AG20443 (cell line): ENCODE results near the gene CSTPP1.
"Not testable (repeated sequence)": the region's sequence is repeated elsewhere in the genome, so short reads cannot be mapped to it uniquely, and the experiment has no call there.

Experiments
- DNase-seq: peaks from one replicate; pipeline ENCODE4 v3.0.0; 2012; ENCODE audit warnings: low spot score, mixed read lengths

Gene CSTPP1

GRCh38 chr11:47181271-47181670 is 244.7 kb downstream of the CSTPP1 start:
- no peak for DNase-seq

GRCh38 chr11:47182380-47182779 is 245.8 kb downstream of the CSTPP1 start:
- no peak for DNase-seq

- DNase-seq, result no peak
These were observed 246.7 kb downstream of the CSTPP1 start for GRCh38 chr11:47183031-47183856.

GRCh38 chr11:47183969-47184368 is 247.4 kb downstream of the CSTPP1 start:
- no peak for DNase-seq

- no peak for DNase-seq
These were observed 248.2 kb downstream of the CSTPP1 start for GRCh38 chr11:47184711-47185304.

GRCh38 chr11:47185305-47186075 is 248.9 kb downstream of the CSTPP1 start:
- peak; percentile 56 for DNase-seq

- DNase-seq, result peak; percentile 78
These were observed 249.6 kb downstream of the CSTPP1 start, which contains the start of gene PACSIN3 for GRCh38 chr11:47186076-47186699. TSS of gene PACSIN3 (minus strand) at chr11:47186434. CDS start at chr11:47182727, 3,707 bp downstream.

- peak; percentile 40 for DNase-seq
These were observed 250.4 kb downstream of the CSTPP1 start for GRCh38 chr11:47186700-47187695.

GRCh38 chr11:47187723-47188122 is 251.2 kb downstream of the CSTPP1 start:
- DNase-seq, result no peak

GRCh38 chr11:47188259-47188658 is 251.7 kb downstream of the CSTPP1 start:
- no peak for DNase-seq

GRCh38 chr11:47189100-47189834 is 252.7 kb downstream of the CSTPP1 start:
- peak; percentile 49 for DNase-seq

GRCh38 chr11:47191137-47191536 is 254.6 kb downstream of the CSTPP1 start:
- not testable (repeated sequence) for DNase-seq

- no peak for DNase-seq
These were observed 255.6 kb downstream of the CSTPP1 start for GRCh38 chr11:47192111-47192510.

GRCh38 chr11:47198161-47198560 is 261.6 kb downstream of the CSTPP1 start:
- not testable (repeated sequence) for DNase-seq

- DNase-seq, result no peak
These were observed 264.5 kb downstream of the CSTPP1 start for GRCh38 chr11:47201015-47201414.

GRCh38 chr11:47202576-47202975 is 266.0 kb downstream of the CSTPP1 start:
- no peak for DNase-seq

- DNase-seq, result peak; percentile 47
These were observed 268.1 kb downstream of the CSTPP1 start for GRCh38 chr11:47204637-47204989.

GRCh38 chr11:47206577-47206976 is 270.0 kb downstream of the CSTPP1 start:
- DNase-seq, result not testable (repeated sequence)

- DNase-seq, result no peak
These were observed 270.9 kb downstream of the CSTPP1 start for GRCh38 chr11:47207459-47207858.

- not testable (repeated sequence) for DNase-seq
These were observed 271.5 kb downstream of the CSTPP1 start for GRCh38 chr11:47208008-47208552.
